Measurements from ENCODE around the gene TADA3. TPM values are rescaled to one million over a fixed set of nuclear protein-coding genes. Genes with fewer than 3 reads are reported as not detected.

The TADA3 gene
- total and polyA plus RNA-seq, 2 of the 4 experiments (the other 2 are of a cell fraction), result 68.0 to 83.0 TPM

DNA sequence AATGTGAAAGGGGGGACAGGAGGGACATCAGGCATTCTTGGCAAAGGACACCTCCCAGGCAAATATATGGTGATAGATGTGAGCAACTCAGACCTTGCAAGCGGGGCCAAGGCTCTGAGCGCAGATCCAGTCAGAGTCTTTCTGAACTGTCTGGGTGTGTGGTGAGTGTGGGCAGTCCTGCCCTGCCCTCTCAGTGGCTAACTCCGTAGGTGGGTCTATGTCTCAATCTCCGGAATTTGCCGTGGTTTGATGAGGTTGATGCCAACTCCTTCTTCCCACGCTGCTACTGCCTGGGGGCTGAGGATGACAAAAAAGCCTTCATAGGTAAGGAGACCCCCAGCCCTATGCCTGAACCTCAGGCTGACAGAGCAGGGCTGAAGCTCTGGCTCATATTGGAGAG, 25.2 kb upstream of the TADA3 start:
- H3K4me3 ChIP-seq (ENCODE audit: insufficient read depth, low read depth, low read length), result no peak overlapping the region
- TF ChIP-seq, protein P1, sequence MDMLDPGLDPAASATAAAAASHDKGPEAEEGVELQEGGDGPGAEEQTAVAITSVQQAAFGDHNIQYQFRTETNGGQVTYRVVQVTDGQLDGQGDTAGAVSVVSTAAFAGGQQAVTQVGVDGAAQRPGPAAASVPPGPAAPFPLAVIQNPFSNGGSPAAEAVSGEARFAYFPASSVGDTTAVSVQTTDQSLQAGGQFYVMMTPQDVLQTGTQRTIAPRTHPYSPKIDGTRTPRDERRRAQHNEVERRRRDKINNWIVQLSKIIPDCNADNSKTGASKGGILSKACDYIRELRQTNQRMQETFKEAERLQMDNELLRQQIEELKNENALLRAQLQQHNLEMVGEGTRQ (IDR thresholded peaks at IDR 0.05; ENCODE audit: low read depth, low read length), result no peak
- TF ChIP-seq MXI1 (IDR thresholded peaks at IDR 0.05; ENCODE audit: borderline replicate concordance, low read depth, low read length) (no peak), RFX5 (IDR thresholded peaks at IDR 0.05; ENCODE audit: low read depth, low read length) (no peak), SMC3 (IDR thresholded peaks at IDR 0.05; ENCODE audit: low read depth, low read length) (no peak), MAFK (IDR thresholded peaks at IDR 0.05; ENCODE audit: low read depth, low read length) (no peak), MAZ (IDR thresholded peaks at IDR 0.05; ENCODE audit: borderline replicate concordance, low read depth, low read length) (no peak), POLR2A (IDR thresholded peaks at IDR 0.05; ENCODE audit: low read depth, low read length) (no peak), NFE2L2 (IDR thresholded peaks at IDR 0.05; ENCODE audit: low read depth, low read length) (no peak), CEBPB (IDR thresholded peaks at IDR 0.05; ENCODE audit: low read depth, low read length) (no peak), CHD1 (IDR thresholded peaks at IDR 0.05; ENCODE audit: low read depth, low read length) (no peak)
- TF ChIP-seq, protein P2, sequence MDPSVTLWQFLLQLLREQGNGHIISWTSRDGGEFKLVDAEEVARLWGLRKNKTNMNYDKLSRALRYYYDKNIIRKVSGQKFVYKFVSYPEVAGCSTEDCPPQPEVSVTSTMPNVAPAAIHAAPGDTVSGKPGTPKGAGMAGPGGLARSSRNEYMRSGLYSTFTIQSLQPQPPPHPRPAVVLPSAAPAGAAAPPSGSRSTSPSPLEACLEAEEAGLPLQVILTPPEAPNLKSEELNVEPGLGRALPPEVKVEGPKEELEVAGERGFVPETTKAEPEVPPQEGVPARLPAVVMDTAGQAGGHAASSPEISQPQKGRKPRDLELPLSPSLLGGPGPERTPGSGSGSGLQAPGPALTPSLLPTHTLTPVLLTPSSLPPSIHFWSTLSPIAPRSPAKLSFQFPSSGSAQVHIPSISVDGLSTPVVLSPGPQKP (IDR thresholded peaks at IDR 0.05; ENCODE audit: borderline replicate concordance, low read depth, low read length), result no peak
- in situ Hi-C loops (cut with MboI; ENCODE audit: low sequenced_read_pairs), result no loop called here
- H3K9ac ChIP-seq (ENCODE audit: low read depth, low read length), result no peak overlapping the region
- H2BK5ac ChIP-seq (ENCODE audit: low read depth, low read length, poor library complexity, severe bottlenecking), result no peak overlapping the region
- H3K23ac ChIP-seq (ENCODE audit: low read depth, low read length), result no peak overlapping the region
- no peaks in the 10 kb centered on the region for H3K4me1 ChIP-seq (ENCODE audit: control insufficient read depth, insufficient read depth, low read length)
- H2BK15ac ChIP-seq (ENCODE audit: low read depth, low read length), result no peak overlapping the region
- no peak overlapping the region for H2AFZ ChIP-seq (replicated peaks; ENCODE audit: low read length, poor library complexity)
- WGBS, 2 experiments (ENCODE audit: extremely low coverage in 2 of 2, insufficient read length in 1 of 2), result no CpG with 5 or more reads among the region's 6 CpGs
- ATAC-seq (ENCODE audit: low read depth), result no peak
- no peak overlapping the region for H3K27ac ChIP-seq (ENCODE audit: insufficient read depth, low read length)
- H3K4me2 ChIP-seq (ENCODE audit: low read depth, low read length), result no peak overlapping the region
- peaks cover 11% of the 10 kb centered on the region for H3K9me1 ChIP-seq (ENCODE audit: insufficient read depth, low read length)
- BruUV-seq (replicated peaks), result no TSS peak
- H2AK9ac ChIP-seq (replicated peaks; ENCODE audit: low read depth, low read length, poor library complexity), result no peak overlapping the region
- intact Hi-C loops (cut with micrococcal nuclease), result no loop called here
- H2BK120ac ChIP-seq (ENCODE audit: low read depth, low read length), result no peak overlapping the region
- H4K91ac ChIP-seq (ENCODE audit: insufficient read depth, low read depth, low read length), result no peak overlapping the region
- no peaks in the 10 kb centered on the region for H3K27me3 ChIP-seq (ENCODE audit: control insufficient read depth, insufficient read depth, low read length)
- H3K79me1 ChIP-seq (ENCODE audit: low read depth in 1 of 2, low read length in 2 of 2), result no peaks in the 10 kb centered on the region
- peaks cover 9% of the 10 kb centered on the region for H3K36me3 ChIP-seq (ENCODE audit: control insufficient read depth, insufficient read depth, low read length)
- H4K8ac ChIP-seq (ENCODE audit: low read depth in 2 of 2, low read length in 2 of 2), result no peak overlapping the region
- H3K18ac ChIP-seq (ENCODE audit: low read depth, low read length), result no peak overlapping the region
- dilution Hi-C loops (cut with HindIII; ENCODE audit: low sequenced_read_pairs, unreplicated experiment), result no loop called here
- H3K56ac ChIP-seq (ENCODE audit: extremely low read depth, insufficient read depth, low read length), result no peak overlapping the region
- H3K4ac ChIP-seq (ENCODE audit: low read depth, low read length), result no peak overlapping the region
- H4K5ac ChIP-seq (ENCODE audit: low read depth, low read length), result no peak overlapping the region
- H2BK20ac ChIP-seq (ENCODE audit: low read depth, low read length), result no peak overlapping the region
- H3K9me3 ChIP-seq (ENCODE audit: control insufficient read depth, insufficient read depth, low read length), result no peaks in the 10 kb centered on the region
- no peak overlapping the region for H3K14ac ChIP-seq (replicated peaks; ENCODE audit: low read depth, low read length)
- no peaks in the 10 kb centered on the region; the same call in 1 of the 2 replicates for H4K20me1 ChIP-seq (ENCODE audit: insufficient read depth, low read length)
- POLR2A ChIA-PET (ENCODE audit: unreplicated experiment), result no interaction called here
- H2AK5ac ChIP-seq (ENCODE audit: low read depth, low read length), result no peak overlapping the region
- CTCF ChIA-PET, result no interaction called here
- no peak for DNase-seq

Measured in IMR-90 (cell line).